GM12874 (cell line): ENCODE data around the gene PRKG2.

Experiments used
- TF ChIP-seq, protein P1 (sequence below): IDR thresholded peaks from 2 replicates; pipeline ENCODE4 v1.5.1; 2011; ENCODE audit warnings: low read depth, mild to moderate bottlenecking, control low read depth, low read length, moderate library complexity; ENCODE audit not compliant: insufficient read depth

PRKG2 gene

DNA sequence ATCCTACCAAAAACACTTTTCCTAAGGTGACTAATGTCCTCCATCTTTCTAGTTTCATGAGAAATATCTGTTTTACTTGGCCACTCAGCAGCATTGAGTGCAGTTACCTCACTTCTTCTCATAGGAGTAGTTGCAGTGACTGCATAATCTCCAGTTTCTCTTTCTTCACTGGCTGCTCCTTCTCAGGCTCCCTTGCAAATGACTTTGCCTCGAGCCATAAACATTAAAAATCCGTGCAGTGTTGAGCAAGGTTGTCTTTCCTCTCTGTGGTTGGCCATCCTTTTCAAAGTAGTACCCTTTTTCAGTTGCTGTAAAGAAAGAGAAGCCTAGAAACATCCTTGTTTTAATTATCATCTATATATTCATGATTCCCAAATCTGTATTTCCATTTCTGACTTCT, 10.2 kb upstream of the PRKG2 start:
- TF ChIP-seq, protein P1, sequence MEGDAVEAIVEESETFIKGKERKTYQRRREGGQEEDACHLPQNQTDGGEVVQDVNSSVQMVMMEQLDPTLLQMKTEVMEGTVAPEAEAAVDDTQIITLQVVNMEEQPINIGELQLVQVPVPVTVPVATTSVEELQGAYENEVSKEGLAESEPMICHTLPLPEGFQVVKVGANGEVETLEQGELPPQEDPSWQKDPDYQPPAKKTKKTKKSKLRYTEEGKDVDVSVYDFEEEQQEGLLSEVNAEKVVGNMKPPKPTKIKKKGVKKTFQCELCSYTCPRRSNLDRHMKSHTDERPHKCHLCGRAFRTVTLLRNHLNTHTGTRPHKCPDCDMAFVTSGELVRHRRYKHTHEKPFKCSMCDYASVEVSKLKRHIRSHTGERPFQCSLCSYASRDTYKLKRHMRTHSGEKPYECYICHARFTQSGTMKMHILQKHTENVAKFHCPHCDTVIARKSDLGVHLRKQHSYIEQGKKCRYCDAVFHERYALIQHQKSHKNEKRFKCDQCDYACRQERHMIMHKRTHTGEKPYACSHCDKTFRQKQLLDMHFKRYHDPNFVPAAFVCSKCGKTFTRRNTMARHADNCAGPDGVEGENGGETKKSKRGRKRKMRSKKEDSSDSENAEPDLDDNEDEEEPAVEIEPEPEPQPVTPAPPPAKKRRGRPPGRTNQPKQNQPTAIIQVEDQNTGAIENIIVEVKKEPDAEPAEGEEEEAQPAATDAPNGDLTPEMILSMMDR: no peak

DNA sequence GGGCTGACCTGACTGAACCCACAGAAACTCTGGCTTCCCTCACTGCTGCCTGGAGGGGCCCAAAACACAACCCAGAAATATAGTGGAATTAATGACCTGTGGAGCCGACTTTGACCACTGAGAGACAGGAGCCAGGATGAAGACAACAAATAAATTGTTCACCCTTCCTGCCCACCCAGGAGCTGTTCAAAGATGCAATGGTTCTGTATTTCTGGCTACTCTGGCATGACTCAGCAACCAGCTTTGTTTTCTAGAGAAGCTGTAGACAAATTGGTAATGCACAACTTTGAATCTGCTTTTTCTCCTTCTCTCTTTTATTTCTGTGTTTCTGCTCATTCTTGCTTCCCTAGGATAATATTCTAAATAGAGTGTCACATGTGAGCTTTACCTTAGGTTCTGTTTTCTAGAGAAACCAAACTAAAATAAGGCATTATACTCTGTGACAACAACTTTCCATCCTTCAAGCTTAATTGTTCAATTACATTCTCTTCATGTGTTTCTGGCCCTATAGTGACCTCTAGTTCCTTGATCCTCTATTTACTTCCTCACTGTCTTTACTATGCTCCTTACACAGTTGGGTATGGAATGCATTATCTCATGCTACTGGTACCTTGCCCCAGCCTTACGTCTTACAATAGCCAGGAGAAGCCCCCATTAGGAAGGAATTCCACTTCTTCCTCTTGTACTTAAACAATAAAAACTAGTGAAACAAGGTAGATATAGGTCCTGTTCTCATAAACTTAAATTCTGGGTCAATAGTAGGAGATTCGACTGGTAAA, 6.5 kb upstream of the PRKG2 start:
- TF ChIP-seq, protein P1: no peak

DNA sequence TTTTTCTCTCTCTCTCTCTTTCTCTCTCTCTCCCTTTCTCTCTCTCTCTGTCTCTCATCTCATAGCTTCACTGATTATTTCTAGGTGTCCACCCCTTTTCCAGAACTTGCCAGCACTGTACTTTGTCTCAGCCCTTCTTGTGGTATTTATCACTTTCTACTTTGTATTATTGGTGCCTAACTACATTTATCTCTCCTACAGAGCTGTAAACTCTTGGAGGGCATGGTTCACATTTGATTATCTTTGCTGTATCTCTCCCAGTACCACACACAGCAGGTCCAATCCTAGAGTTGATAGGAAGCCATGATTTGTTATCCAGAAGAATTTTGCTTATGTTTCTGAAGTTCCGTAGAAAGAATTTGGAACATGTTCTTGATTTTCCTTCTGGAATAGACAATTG, 5.2 kb upstream of the PRKG2 start:
- TF ChIP-seq, protein P1: no peak

DNA sequence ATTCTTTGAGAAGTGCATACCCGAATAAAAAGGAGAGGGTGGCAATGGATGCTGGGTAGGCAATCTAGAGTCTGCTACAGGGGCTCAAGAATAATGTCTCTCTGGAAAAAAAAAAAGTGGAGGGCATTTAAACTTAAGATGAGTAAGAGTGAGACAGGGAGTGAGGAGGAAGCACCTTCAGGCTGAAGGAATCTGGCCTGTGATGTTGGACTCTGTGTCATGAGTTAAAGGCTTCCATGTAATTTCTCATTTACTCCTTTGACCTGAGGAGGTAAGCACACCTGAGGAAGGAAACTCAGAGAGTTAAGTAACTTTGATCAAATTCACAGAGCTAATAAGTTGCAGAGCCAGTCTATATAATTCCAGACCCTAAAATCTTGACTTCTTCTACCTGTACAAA, 3.2 kb upstream of the PRKG2 start:
- TF ChIP-seq, protein P1: no peak

DNA sequence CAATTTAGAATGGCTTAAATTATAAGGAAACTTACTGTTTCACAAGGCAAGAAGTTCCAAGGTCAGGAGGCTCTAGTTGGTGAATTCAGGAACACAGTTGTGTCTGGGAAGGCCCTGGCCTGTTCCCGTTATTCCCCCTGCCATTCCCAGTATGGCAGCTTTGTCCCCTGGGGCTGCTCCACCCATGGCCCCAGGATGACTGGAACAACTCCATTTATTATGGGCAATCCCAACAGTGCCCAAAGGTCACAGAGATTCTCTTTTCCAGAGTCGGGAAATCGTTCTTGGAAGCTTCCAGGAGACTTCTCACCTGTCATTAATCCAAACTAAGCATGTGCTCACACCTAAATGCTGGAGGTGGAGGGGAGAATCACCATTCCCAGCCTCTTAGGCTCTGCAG, 2.8 kb upstream of the PRKG2 start:
- TF ChIP-seq, protein P1: no peak

DNA sequence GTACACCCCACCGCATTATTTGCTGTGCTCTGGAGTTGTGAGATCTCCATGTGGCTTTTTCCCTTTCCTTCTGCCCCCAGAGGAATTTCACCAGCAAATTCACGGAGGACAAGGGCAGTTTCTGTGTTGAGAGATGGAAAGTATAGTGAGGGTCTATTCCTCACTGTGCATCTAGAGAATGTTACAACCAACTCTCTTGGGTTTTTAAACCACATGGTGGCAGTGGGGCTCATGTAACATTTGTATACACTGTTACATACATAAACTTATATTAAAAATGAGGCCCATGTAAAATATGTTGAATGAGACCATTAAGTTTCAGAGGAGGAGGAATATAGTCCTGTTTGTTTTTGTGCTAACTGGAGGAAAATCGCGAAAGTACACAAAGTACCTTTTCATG, 909 bp upstream of the PRKG2 start:
- TF ChIP-seq, protein P1: no peak

DNA sequence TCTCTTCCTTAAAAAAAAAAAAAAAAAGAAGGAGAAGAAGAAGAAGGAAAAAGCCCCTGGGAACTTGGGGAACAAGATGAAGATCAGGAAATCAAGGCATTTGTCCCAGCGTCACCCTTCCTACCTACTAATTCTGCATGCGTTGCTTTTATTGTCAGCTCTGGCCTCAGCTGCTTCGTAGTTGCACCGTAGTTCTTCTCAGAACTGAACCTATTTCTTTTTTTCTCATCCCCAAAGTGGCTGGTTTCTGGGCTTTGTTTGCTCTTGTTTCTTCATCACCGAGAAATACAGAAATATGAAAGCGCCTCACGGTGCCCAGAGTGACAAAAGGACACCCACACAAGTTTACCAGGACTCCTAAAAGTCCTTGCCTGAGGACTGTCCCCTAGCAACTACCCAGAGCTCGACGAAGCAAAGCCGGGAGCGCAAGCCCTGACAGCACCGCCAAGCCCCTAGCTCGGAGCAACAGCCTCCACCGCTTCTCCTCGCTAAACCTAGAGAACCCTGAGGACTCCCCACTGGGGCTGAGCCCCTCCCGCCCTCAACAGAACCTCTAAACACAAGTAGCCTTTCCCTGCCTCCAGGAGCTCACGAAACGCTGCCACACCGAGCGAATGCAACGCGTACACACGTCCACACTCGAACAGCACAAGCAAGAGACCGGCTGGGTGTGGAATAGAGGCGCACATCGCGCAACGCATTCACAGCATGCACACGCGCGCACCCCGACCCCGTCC, 710 bp downstream of the PRKG2 start:
- TF ChIP-seq, protein P1: no peak
